HepG2 (cell line): ENCODE results near the gene CRKL. TPM values are rescaled to one million over a fixed set of nuclear protein-coding genes. Genes with fewer than 3 reads are reported as not detected.

ENCODE experiments used
- CAMTA2 ChIP-seq: sonication (generic); formaldehyde crosslinking; IDR thresholded peaks from 2 replicates; pipeline ENCODE4 v1.4.0; 2020; ENCODE audit warnings: mild to moderate bottlenecking, missing genetic modification reagents, borderline replicate concordance
- CREB1 ChIP-seq, 2 experiments: fragments of 450-650 bp in 1 of 2; IDR thresholded peaks; 2 replicates each; pipeline ENCODE4 v1.6.1; 2016 to 2017; ENCODE audit warnings: control low read depth in 1 of 2, mild to moderate bottlenecking in 1 of 2, missing compliant biosample characterization in 1 of 2, missing genetic modification characterization in 1 of 2
- ELF1 ChIP-seq: sonication (generic); formaldehyde crosslinking; IDR thresholded peaks from 2 replicates; pipeline ENCODE4 v1.4.0; 2020; ENCODE audit warnings: missing genetic modification reagents
- HDAC2 ChIP-seq: sonication (generic); formaldehyde crosslinking; IDR thresholded peaks from 2 replicates; pipeline ENCODE4 v1.4.0; 2020; ENCODE audit warnings: missing genetic modification reagents
- HOXA7 ChIP-seq: sonication (generic); formaldehyde crosslinking; IDR thresholded peaks from 2 replicates; pipeline ENCODE4 v1.8.1; 2022; ENCODE audit warnings: mild to moderate bottlenecking, missing genetic modification reagents, moderate library complexity
- KMT2B ChIP-seq: IDR thresholded peaks from 2 replicates; pipeline ENCODE4 v1.6.1; 2016; ENCODE audit warnings: missing genetic modification reagents, missing compliant biosample characterization
- NR2F6 ChIP-seq, 2 experiments: IDR thresholded peaks; 2 replicates each; pipeline ENCODE4 v1.6.1; 2016; ENCODE audit warnings: antibody characterized with exemption in 1 of 2, mild to moderate bottlenecking in 1 of 2
- ONECUT2 ChIP-seq: sonication (generic); formaldehyde crosslinking; IDR thresholded peaks from 2 replicates; pipeline ENCODE4 v1.4.0; 2020; ENCODE audit warnings: missing genetic modification reagents
- SKI ChIP-seq: fragments of 450-650 bp; IDR thresholded peaks from one replicate; pipeline ENCODE4 v1.6.1; 2018; ENCODE audit warnings: mild to moderate bottlenecking; ENCODE audit not compliant: partially characterized antibody
- ZNF33A ChIP-seq: sonication (generic); formaldehyde crosslinking; IDR thresholded peaks from 2 replicates; pipeline ENCODE4 v1.5.1; 2020; ENCODE audit warnings: missing genetic modification reagents, mild to moderate bottlenecking, moderate library complexity, borderline replicate concordance
- ZNF616 ChIP-seq: sonication (generic); formaldehyde crosslinking; IDR thresholded peaks from 2 replicates; pipeline ENCODE4 v1.5.0; 2020; ENCODE audit warnings: low read depth, mild to moderate bottlenecking, missing genetic modification reagents
- polyA plus RNA-seq, 8 experiments: library from polyadenylated mRNA; depleted of rRNA in 3 of 8; stranded (reverse) in 7 of 8; unstranded in 1 of 8; fragments of >200 nt; fragmentation: Illumina TruSeq in 4 of 8; extraction: Trizol in 4 of 8; gene quantifications; 2 replicates each; pipeline versions ENCODE4 v1.2.1 to v1.2.3, GENCODE V29; 2011 to 2016; ENCODE audit warnings: low read depth in 4 of 8, missing spikeins in 1 of 8, mixed read lengths in 1 of 8; ENCODE audit not compliant: insufficient read depth in 1 of 8
- total RNA-seq, 5 experiments: library from RNA; depleted of rRNA; stranded (reverse); fragments of >200 nt; fragmentation: Illumina TruSeq; extraction: Trizol; gene quantifications; 2 replicates each; pipeline ENCODE4 v1.2.3, GENCODE V29; 2016; ENCODE audit warnings: low read depth in 1 of 5
- TF ChIP-seq, protein P1 (sequence below): sonication (generic); formaldehyde crosslinking; IDR thresholded peaks from 2 replicates; pipeline ENCODE4 v1.8.1; 2023; ENCODE audit warnings: mild to moderate bottlenecking, inconsistent platforms, moderate library complexity, missing genetic modification reagents, borderline replicate concordance
- TF ChIP-seq, protein P2 (sequence below): sonication (generic); formaldehyde crosslinking; conservative IDR thresholded peaks from 2 replicates; pipeline ENCODE4 v1.4.0; 2020; ENCODE audit warnings: mild to moderate bottlenecking, missing genetic modification reagents, moderate library complexity
- TF ChIP-seq, protein P3 (sequence below), 2 experiments: fragments of 450-650 bp in 1 of 2; sonication (generic) in 1 of 2; formaldehyde crosslinking; IDR thresholded peaks; 2 replicates each; pipeline versions ENCODE4 v1.5.0 to v1.8.0; 2020 to 2022; ENCODE audit warnings: mild to moderate bottlenecking in 1 of 2, missing genetic modification reagents in 1 of 2
- TF ChIP-seq, protein P4 (sequence below): sonication (generic); formaldehyde crosslinking; IDR thresholded peaks from 2 replicates; pipeline ENCODE4 v1.8.1; 2023; ENCODE audit warnings: mild to moderate bottlenecking, moderate library complexity, missing genetic modification reagents
- TF ChIP-seq, protein P5 (sequence below): sonication (generic); formaldehyde crosslinking; IDR thresholded peaks from 2 replicates; pipeline ENCODE4 v1.4.0; 2020; ENCODE audit warnings: mild to moderate bottlenecking, low read depth, missing genetic modification reagents
- TF ChIP-seq, protein P6 (sequence below): sonication (generic); formaldehyde crosslinking; conservative IDR thresholded peaks from 2 replicates; pipeline ENCODE4 v1.8.0; 2022; ENCODE audit warnings: missing genetic modification reagents

The CRKL gene
- total and polyA plus RNA-seq, 2 of the 13 experiments (the other 11 are each of a cell fraction or from before 2014, with no cell fraction given) = 37.4 to 60.6 TPM

DNA sequence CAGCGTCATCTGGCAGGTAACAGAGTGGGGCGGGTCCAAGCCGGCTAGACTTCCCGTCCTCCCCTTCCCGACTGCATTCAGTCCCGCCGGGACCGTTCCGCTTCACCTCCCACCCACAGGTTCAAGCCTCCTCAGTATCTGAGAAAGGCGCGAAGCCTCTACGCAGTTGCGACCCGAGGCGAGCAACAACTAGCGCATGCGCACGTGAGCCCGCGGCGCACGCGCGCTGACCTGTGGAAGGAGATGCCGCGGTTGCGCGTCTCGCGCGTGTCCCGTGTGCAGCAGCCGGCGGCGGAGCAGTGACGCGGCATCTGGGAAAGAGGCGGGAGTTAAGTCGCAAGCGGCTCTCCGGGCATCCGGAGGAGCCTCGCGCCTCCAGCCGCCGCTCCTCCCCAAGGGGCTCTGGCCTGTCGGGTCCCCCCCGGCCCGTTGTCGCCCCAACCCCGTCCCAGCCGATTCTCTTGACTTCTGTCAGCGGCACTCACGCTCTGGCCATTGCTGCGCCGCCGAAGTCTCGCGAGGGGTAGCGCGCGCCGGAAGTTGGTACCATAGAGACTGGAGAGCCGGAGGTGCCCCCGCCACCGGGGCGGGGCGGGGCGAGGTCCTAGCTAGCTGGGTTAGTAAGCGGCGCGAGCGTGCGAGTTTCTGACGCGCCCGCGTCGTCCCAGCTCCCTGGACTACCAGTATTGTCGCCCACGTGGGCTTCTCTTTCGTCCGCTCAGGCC, 84.6 kb downstream of the CRKL start, which contains the start of gene THAP7 (continued):
- peak; percentile 9 for TF ChIP-seq SKI
- TF ChIP-seq ZNF616 (CRISPR knock-in tag) = peak; percentile 34
- TF ChIP-seq, protein P1, sequence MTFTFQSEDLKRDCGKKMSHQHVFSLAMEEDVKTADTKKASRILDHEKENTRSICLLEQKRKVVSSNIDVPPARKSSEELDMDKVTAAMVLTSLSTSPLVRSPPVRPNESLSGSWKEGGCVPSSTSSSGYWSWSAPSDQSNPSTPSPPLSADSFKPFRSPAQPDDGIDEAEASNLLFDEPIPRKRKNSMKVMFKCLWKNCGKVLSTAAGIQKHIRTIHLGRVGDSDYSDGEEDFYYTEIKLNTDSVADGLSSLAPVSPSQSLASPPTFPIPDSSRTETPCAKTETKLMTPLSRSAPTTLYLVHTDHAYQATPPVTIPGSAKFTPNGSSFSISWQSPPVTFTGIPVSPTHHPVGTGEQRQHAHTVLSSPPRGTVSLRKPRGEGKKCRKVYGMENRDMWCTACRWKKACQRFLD (CRISPR knock-in tag) = peak; percentile 89
- TF ChIP-seq, protein P2, sequence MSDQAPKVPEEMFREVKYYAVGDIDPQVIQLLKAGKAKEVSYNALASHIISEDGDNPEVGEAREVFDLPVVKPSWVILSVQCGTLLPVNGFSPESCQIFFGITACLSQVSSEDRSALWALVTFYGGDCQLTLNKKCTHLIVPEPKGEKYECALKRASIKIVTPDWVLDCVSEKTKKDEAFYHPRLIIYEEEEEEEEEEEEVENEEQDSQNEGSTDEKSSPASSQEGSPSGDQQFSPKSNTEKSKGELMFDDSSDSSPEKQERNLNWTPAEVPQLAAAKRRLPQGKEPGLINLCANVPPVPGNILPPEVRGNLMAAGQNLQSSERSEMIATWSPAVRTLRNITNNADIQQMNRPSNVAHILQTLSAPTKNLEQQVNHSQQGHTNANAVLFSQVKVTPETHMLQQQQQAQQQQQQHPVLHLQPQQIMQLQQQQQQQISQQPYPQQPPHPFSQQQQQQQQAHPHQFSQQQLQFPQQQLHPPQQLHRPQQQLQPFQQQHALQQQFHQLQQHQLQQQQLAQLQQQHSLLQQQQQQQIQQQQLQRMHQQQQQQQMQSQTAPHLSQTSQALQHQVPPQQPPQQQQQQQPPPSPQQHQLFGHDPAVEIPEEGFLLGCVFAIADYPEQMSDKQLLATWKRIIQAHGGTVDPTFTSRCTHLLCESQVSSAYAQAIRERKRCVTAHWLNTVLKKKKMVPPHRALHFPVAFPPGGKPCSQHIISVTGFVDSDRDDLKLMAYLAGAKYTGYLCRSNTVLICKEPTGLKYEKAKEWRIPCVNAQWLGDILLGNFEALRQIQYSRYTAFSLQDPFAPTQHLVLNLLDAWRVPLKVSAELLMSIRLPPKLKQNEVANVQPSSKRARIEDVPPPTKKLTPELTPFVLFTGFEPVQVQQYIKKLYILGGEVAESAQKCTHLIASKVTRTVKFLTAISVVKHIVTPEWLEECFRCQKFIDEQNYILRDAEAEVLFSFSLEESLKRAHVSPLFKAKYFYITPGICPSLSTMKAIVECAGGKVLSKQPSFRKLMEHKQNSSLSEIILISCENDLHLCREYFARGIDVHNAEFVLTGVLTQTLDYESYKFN = peak; percentile 36; the same call in 1 of the 2 replicates
- TF ChIP-seq KMT2B (CRISPR knock-in tag) = peak; percentile 73
- TF ChIP-seq NR2F6 (IDR thresholded peaks at IDR 0.05) = no peak
- peak; percentile 36 for TF ChIP-seq NR2F6 (CRISPR knock-in tag; IDR thresholded peaks at IDR 0.05)
- TF ChIP-seq, protein P3, sequence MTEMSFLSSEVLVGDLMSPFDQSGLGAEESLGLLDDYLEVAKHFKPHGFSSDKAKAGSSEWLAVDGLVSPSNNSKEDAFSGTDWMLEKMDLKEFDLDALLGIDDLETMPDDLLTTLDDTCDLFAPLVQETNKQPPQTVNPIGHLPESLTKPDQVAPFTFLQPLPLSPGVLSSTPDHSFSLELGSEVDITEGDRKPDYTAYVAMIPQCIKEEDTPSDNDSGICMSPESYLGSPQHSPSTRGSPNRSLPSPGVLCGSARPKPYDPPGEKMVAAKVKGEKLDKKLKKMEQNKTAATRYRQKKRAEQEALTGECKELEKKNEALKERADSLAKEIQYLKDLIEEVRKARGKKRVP (CRISPR knock-in tag; IDR thresholded peaks at IDR 0.05) = peak in 1 of 2 experiments; percentile 50; a peak in 1 of 4 replicates
- TF ChIP-seq ONECUT2 (CRISPR knock-in tag) = 0 out of 2 replicates have a peak, but pooled peaks have one; percentile 55
- peak; percentile 68 for TF ChIP-seq ELF1
- TF ChIP-seq CREB1 (IDR thresholded peaks at IDR 0.05) = peak; percentile 75
- peak; percentile 86 for TF ChIP-seq CREB1 (CRISPR knock-in tag; IDR thresholded peaks at IDR 0.05)
- no peak for TF ChIP-seq ZNF33A
- peak; percentile 79 for TF ChIP-seq HDAC2 (CRISPR knock-in tag)
- TF ChIP-seq, protein P4, sequence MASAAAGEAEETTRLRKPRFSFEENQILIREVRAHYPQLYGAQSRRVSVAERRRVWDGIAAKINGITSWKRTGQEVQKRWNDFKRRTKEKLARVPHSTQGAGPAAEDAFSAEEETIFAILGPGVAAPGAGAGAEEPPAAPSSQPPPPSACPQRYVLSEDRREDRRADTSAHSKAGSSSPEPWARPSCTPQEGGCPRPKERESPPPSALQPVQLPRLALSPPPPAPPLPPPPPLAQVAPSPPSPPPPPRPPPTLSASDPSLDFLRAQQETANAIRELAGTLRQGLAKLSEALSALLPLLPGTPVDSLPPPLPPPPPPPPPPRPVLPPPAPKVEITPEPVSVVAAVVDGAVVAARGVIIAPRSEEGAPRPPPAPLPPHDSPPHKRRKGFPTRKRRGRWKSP (CRISPR knock-in tag) = peak; percentile 63; the same call in 1 of the 2 replicates
- no peak for TF ChIP-seq HOXA7 (CRISPR knock-in tag)
- TF ChIP-seq, protein P5, sequence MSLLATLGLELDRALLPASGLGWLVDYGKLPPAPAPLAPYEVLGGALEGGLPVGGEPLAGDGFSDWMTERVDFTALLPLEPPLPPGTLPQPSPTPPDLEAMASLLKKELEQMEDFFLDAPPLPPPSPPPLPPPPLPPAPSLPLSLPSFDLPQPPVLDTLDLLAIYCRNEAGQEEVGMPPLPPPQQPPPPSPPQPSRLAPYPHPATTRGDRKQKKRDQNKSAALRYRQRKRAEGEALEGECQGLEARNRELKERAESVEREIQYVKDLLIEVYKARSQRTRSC (CRISPR knock-in tag) = no peak
- peak; percentile 68; the same call in 1 of the 2 replicates for TF ChIP-seq CAMTA2 (CRISPR knock-in tag)
- TF ChIP-seq, protein P6, sequence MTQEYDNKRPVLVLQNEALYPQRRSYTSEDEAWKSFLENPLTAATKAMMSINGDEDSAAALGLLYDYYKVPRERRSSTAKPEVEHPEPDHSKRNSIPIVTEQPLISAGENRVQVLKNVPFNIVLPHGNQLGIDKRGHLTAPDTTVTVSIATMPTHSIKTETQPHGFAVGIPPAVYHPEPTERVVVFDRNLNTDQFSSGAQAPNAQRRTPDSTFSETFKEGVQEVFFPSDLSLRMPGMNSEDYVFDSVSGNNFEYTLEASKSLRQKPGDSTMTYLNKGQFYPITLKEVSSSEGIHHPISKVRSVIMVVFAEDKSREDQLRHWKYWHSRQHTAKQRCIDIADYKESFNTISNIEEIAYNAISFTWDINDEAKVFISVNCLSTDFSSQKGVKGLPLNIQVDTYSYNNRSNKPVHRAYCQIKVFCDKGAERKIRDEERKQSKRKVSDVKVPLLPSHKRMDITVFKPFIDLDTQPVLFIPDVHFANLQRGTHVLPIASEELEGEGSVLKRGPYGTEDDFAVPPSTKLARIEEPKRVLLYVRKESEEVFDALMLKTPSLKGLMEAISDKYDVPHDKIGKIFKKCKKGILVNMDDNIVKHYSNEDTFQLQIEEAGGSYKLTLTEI (CRISPR knock-in tag) = no peak
